HTR-8/SVneo (cell line): Measurements from ENCODE around the gene CCDC27.
"Not testable (repeated sequence)": the region's sequence is repeated elsewhere in the genome, so short reads cannot be mapped to it uniquely, and the experiment has no call there.

ENCODE experiments used
- DNase-seq: peaks from one replicate; pipeline ENCODE4 v3.0.0; 2011; ENCODE audit warnings: low spot score, mixed read lengths; ENCODE audit not compliant: insufficient read length
- FAIRE-seq: peaks from 2 replicates; lab custom pipeline; 2011; peaks lifted over from hg19 to GRCh38; lab: Jason Lieb, UNC

The CCDC27 gene

GRCh38 chr1:3735027-3735681 lies 17.1 kb upstream of the CCDC27 start:
- FAIRE-seq (no peak), DNase-seq (no peak)

- DNase-seq: no peak
- no peak for FAIRE-seq
Measured at GRCh38 chr1:3735688-3736087, 16.6 kb upstream of the CCDC27 start.

GRCh38 chr1:3736131-3736561 lies 16.1 kb upstream of the CCDC27 start:
- no peak for FAIRE-seq
- DNase-seq: no peak

GRCh38 chr1:3736708-3737107 lies 15.5 kb upstream of the CCDC27 start:
- DNase-seq (no peak), FAIRE-seq (no peak)

DNA sequence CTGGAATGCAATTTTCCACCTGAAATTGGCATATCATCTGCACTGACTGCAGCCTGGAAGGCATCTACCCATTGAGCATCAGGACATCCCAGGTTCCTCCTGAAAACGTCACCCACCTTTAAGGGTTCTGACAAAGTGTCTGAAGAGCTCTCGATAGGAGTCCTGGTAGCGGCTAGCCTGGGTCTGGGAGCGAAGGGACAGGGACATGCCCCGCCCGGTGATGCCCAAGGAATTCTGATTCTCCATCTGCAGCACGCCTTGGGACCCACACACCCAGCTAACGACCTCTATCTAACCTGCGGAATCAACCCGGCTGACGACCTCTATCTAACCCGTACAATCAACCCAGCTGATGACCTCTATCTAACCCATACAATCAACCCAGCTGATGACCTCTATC lies 13.3 kb upstream of the CCDC27 start:
- DNase-seq (no peak), FAIRE-seq (no peak)

- FAIRE-seq: no peak
- no peak for DNase-seq
Measured at GRCh38 chr1:3740042-3740441, 12.2 kb upstream of the CCDC27 start.

DNA sequence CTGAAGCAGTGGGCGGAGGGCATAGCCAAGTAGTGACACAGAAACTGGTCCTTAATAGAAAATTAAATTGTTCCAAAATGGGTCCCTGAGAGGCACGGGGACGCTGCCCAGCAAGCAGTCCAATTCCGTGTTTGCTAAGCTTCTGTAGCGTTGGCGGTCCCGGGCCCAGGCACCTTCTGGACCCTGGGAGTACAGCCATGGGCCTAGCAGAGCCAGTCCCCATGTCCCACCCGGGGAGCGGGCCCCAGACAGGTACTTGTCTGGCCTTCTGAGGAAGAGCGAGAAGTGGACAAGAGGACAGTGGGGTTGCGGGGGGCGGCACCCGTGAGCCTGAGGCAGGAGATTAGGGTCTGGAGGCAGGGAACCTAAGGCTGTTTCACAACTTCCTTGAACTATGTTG lies 11.5 kb upstream of the CCDC27 start:
- DNase-seq: no peak
- no peak for FAIRE-seq

- DNase-seq (no peak), FAIRE-seq (no peak)
Measured at GRCh38 chr1:3741566-3742438, 10.4 kb upstream of the CCDC27 start.

- FAIRE-seq: no peak
Measured at GRCh38 chr1:3742439-3743298, 9.6 kb upstream of the CCDC27 start.

GRCh38 chr1:3743421-3743820 lies 8.8 kb upstream of the CCDC27 start:
- FAIRE-seq (no peak), DNase-seq (no peak)

More at GRCh38 chr1:3742439-3743298, 9.6 kb upstream of the CCDC27 start:
- DNase-seq: no peak

GRCh38 chr1:3743826-3744225 lies 8.4 kb upstream of the CCDC27 start:
- no peak for FAIRE-seq
- DNase-seq: no peak

DNA sequence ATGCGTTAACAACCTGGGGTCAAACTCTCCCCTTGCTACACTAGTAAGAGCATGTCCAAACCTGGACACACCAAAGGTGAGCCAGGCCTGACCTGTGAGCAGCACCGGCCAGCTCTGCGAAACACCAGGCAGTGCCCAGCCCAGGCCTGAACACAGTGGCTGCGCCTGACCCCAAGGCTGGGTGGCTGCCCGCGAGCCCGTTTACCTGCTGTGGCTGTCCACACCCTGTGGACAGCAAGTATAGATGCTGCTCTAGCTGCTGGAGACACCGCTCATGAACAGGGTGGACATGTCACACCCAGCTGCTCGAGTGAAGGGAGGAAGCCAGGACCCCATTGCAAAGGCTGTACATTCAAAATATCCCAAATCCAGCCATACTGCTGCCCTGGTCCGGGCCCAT lies 7.6 kb upstream of the CCDC27 start:
- FAIRE-seq: no peak
- DNase-seq: no peak

DNA sequence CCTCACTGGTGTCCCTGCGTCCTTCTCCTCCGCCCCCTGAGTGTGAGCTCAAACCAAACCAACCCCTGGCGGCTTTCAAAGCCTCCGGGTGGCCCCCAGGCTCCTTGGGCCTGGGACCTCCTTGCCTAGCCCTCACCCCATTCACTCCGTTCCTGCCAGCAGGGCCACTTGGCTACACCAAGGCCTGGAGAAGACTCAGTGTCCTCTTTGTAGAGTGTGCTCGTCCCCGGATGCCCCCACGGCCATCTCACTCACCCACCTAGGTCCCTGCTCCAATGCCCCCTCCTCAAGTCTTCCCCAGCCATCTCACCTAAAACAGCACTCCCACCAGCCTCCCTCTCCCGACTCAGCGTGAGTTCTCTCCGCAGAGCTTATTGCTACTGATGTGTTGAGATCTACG lies 7.2 kb upstream of the CCDC27 start:
- DNase-seq (no peak), FAIRE-seq (no peak)

DNA sequence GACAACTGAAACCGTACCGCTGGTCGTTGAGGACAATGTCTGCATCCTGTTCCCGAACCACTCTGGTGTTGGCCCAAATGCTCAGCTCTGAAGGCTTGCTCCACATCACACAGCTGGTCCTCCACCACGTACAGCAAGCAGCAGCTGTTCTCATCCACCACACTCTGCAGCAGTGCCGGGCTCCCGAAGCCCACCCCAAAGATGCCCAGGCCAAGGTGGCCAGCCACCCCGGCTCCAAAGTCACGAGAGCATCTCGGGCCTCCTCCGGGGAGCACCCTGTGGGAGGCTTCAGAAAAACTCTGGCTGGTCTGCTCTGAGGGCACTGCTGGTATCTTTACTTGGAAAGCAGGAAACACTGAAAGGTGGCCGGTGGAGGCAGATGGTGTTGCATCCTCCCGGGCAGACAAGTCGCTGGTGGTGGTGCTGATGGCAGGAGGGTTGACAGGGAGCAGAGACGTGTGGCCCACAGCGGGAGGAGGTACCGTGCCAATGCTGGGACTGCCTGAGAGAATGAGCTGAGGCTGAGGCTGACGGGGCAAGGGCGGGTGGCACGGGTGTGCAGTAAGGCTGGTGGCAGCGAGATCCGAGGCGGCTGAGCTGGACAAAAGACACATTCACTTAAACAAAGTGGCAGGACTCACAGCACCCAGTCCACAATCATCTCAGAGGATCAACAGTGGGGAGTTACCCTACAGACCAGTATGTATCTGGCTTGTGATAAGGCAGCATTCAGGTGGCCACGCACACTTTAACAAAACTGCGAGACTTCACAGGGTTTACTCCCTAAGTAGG lies 6.5 kb upstream of the CCDC27 start:
- DNase-seq: no peak
- no peak for FAIRE-seq

DNA sequence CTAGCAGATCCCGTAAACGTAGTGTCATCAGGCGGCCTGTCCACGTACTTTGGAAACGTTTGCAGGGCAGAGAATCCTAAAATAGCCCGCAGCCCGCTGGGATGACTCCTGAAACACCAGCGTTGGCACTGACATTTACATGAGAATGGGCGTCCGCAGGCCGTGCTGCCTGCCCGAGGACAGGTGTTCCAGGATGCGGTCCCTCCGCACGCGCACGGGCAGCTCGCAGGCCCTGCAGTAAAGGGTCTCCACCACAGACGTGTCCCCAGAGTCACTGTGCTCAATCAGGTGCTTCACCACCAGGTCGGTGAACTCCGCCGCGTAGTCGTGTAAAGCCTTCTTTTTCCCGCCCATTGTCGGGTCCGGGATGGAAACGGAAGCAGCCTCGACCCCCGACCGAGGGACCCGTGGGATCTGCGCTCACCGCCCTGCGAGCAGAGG lies 5.8 kb upstream of the CCDC27 start:
- FAIRE-seq: no peak

DNA sequence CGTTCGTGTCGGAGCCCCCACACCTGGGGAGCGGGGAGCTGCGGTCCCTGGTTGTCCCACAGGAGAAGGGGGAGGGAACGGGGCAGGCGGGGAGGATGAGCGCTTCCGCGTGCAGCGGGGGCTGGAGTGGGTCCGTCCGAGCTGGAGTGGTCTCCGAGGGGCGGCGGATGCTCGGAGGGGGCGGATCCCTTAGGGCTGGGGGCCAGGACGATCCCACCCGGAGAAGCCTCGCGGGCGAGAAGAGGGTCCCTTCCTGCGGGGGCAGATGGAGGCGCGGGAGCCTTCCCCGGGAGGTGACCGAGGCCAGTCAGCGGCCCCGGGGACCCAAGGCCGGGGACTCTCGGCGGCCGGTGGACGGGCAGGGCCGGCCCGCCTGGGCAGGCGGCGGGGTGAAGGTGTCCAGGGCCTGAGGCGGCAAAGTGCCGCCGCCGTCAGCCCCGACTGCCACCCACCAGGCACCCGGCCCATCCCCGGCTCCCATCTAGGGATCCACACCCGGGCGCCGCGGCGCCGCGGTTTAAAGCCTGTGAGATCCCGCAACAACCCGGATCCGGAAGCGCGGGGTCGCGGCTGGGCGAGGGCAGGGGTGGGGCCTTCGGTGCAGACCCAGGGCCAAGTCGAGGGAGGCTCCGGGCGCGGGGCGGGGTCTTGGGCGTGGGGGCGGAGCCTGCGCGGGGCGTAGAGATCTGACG lies 5.3 kb upstream of the CCDC27 start:
- peak; percentile 85 for DNase-seq
- FAIRE-seq: no peak

More for the DNA sequence above, 5.8 kb upstream of the CCDC27 start:
- DNase-seq: no peak

DNA sequence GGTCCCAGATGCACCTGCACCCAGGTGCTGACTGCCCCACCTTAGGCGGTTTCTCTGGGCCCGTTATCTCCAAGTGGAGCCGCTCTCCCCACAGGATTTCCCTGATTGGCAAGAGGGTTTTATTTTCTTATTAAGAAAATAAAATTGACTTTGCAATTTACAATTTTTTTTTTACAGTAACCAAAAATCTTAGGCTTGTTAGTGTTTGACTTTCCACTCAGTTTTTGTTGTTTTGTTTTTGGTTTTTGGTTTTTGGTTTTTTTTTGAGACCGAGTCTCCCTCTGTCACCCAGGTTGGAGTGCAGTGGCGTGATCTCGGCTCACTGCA lies 4.8 kb upstream of the CCDC27 start:
- DNase-seq (no peak), FAIRE-seq (no peak)

GRCh38 chr1:3747903-3748302 lies 4.3 kb upstream of the CCDC27 start:
- no peak for FAIRE-seq
- no peak for DNase-seq

- not testable (repeated sequence) for DNase-seq, FAIRE-seq
Measured at GRCh38 chr1:3748316-3748900, 3.8 kb upstream of the CCDC27 start.
